Measurements from ENCODE around the gene PTPRK.

Gene PTPRK

DNA sequence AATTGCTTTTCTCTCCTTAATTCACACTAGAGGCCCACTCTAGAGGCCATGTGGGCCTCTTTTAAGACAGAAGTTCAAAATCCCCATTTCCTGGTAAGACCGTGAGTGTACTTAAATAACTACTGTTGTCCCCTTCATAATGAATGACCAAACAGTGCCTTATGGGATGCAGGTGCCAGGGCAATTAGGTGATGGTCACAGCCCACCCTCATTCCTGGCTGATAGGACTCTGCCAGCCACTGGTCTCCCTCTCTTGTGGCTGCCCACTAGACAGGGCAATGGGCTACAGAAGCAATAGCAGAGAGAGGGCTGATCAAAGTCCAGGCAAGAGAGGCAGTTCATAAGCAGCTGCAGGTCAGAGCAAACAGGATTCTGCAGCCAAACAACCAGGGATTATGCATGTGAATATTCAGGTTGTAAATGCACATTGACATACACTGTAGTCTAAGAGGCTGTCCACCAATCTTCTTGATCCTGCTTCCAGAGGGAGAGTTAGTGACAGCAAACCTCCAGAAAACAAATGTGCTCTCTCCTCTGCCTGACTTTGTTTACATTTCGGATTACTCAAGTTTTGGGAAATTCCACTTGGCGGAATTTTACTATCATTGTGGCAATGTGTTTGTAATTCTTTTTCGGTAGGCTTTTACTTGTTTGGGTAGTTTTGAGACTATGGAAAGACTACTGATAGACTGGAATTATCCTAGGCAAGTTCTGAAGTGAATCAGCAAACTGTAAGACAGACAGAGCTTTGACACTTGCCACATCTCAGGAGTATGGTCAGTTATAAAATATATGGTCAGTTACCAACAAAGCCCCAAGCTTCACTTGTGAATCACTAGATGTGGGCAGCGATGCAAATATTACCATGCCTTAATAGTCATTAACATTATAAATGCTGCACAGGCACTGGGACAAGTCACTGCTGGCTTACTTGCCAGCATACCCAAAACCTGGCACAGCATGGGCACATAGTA, 12.8 kb downstream of the PTPRK start:
- TF ChIP-seq CTCF (IDR thresholded peaks at IDR 0.05; ENCODE audit: low read depth, low read length), result no peak

GRCh38 chr6:128505603-128506002, 14.8 kb downstream of the PTPRK start:
- Histone ChIP-seq H3K27me3 (no peaks in the 10 kb centered on the region), H3K4me3 (ENCODE audit: low read depth, low read length) (no peak overlapping the region), H3K4me1 (peaks cover 12% of the 10 kb centered on the region; the same call in 1 of the 2 replicates), H3K36me3 (no peaks in the 10 kb centered on the region), H3K9me3 (no peaks in the 10 kb centered on the region)
- no peak for DNase-seq
- TF ChIP-seq CTCF (IDR thresholded peaks at IDR 0.05; ENCODE audit: low read depth, low read length), result no peak

More for the DNA sequence above, 12.8 kb downstream of the PTPRK start:
- Histone ChIP-seq H3K27me3 (no peaks in the 10 kb centered on the region), H3K4me3 (ENCODE audit: low read depth, low read length) (no peak overlapping the region), H3K4me1 (peaks cover 12% of the 10 kb centered on the region; the same call in 1 of the 2 replicates), H3K9me3 (no peaks in the 10 kb centered on the region), H3K36me3 (no peaks in the 10 kb centered on the region)
- DNase-seq, result no peak

- Histone ChIP-seq H3K4me1 (peaks cover 2% of the 10 kb centered on the region; the same call in 1 of the 2 replicates), H3K4me3 (ENCODE audit: low read depth, low read length) (no peak overlapping the region)
Observed at GRCh38 chr6:128504003-128504654, 16.3 kb downstream of the PTPRK start.

GRCh38 chr6:128500749-128501600, 19.4 kb downstream of the PTPRK start:
- DNase-seq, result no peak
- Histone ChIP-seq H3K4me3 (ENCODE audit: low read depth, low read length) (no peak overlapping the region), H3K36me3 (no peaks in the 10 kb centered on the region), H3K9me3 (no peaks in the 10 kb centered on the region), H3K4me1 (no peaks in the 10 kb centered on the region; the same call in 1 of the 2 replicates), H3K27me3 (no peaks in the 10 kb centered on the region)
- no peak for TF ChIP-seq CTCF (IDR thresholded peaks at IDR 0.05; ENCODE audit: low read depth, low read length)

More at GRCh38 chr6:128504003-128504654, 16.3 kb downstream of the PTPRK start:
- TF ChIP-seq CTCF (IDR thresholded peaks at IDR 0.05; ENCODE audit: low read depth, low read length), result no peak
- Histone ChIP-seq H3K27me3 (no peaks in the 10 kb centered on the region), H3K36me3 (no peaks in the 10 kb centered on the region), H3K9me3 (no peaks in the 10 kb centered on the region)
- DNase-seq, result no peak

- Histone ChIP-seq H3K27me3 (no peaks in the 10 kb centered on the region), H3K36me3 (no peaks in the 10 kb centered on the region), H3K4me1 (no peaks in the 10 kb centered on the region; the same call in 1 of the 2 replicates), H3K4me3 (ENCODE audit: low read depth, low read length) (no peak overlapping the region), H3K9me3 (no peaks in the 10 kb centered on the region)
- no peak for DNase-seq
- no peak for TF ChIP-seq CTCF (IDR thresholded peaks at IDR 0.05; ENCODE audit: low read depth, low read length)
Observed at GRCh38 chr6:128500014-128500413, 20.4 kb downstream of the PTPRK start.

Measured in BE2C (cell line).